Stimulated activated CD8-positive, alpha-beta memory T cell treated with anti-CD3 and anti-CD28 coated beads, Interleukin-2, amount 100 ng/mL, for 1 hour (primary cell): ENCODE measurements around the gene IRF6.
"Not testable (repeated sequence)": the region's sequence is repeated elsewhere in the genome, so short reads cannot be mapped to it uniquely, and the experiment has no call there.

Experiments
- DNase-seq, 2 donors: peaks; one replicate each; pipeline ENCODE4 v3.0.0-alpha.2; 2020; ENCODE audit warnings: low read depth in 2 of 2

The IRF6 gene

DNA sequence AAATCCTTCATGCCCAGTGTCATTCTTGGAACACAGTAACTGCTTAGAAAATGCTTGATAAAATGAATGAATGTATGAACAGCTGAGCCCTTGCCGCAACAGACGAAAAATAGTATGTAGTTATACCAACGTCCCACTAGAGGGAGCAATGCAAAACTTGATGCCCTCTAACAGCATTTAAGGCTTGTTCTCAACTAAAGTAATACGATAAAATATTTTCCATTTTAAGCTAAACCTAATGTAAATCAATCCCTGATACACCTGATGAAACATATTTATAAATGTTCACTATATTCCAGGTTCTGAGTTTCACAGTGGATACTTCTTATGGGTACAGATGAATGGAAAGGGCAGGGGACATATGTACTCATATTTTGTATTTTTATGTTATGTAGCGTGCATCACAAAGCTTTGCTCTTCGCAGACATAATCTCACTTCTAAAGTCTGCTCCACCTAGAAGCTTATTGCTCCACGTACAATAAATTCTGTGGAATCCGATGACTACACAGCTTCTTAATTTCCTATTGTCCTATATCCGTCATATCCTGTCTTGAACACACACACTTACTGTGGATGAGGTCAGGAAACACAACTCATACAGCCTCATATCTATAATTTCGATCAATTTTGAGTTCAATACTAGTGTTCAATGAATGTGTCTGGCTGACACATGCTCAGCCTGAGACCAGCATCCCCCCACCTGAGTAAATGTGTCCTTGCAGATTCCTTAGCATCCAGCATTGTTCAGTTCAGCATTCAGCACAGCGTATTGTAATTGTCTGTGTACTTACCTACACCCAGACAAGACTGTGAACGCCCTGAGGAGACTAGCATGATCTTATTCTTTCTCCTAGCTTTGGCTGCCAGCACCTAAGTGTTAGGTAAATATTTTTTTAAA lies 17.4 kb upstream of the IRF6 start:
- no peak for DNase-seq

- no peak for DNase-seq
These were observed 16.8 kb upstream of the IRF6 start for GRCh38 chr1:209822706-209823105.

DNA sequence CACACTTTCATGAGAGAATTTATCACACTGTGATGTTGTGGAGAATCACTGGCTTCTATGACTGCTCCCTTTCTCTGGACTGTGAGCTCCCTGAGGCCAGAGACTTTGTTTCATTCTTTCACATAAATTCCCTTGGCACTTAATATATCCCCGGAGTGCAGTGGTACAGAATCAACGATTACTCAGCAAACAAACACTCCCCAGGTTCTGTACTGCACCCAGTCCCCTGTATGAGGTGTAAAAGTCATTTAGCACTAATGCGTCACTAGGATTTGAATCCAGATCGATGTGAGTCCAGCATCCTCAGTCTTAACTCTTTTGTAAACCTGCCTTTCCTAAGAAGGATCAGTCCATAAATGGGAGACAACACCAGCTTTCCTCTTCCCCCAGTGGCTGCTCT lies 15.0 kb upstream of the IRF6 start:
- no peak for DNase-seq

GRCh38 chr1:209819058-209819457 lies 13.1 kb upstream of the IRF6 start:
- DNase-seq, result no peak

- no peak for DNase-seq
These were observed 11.7 kb upstream of the IRF6 start for GRCh38 chr1:209817691-209818090.

GRCh38 chr1:209816923-209817322 lies 11.0 kb upstream of the IRF6 start:
- no peak for DNase-seq

DNA sequence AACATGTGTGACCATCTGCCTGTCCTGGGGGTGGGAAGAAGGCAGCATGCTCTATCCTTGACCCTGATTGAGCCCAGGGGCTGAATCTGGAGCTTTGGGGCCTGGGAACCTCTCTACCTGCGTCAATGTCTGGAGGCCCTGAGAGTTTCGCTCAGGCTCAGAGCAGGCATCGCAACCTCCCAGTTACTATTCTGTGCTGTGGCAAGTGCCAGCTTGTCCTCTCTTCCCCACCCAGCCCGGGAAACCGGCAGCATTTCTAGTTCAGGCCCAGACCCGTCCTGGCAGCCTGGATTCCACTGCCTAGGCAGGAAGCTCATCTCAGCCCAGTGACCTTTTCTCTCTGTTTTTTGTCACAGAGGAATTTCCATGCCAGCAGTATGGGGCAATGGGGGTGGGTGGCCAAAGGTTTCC lies 10.0 kb upstream of the IRF6 start:
- no peak for DNase-seq

DNA sequence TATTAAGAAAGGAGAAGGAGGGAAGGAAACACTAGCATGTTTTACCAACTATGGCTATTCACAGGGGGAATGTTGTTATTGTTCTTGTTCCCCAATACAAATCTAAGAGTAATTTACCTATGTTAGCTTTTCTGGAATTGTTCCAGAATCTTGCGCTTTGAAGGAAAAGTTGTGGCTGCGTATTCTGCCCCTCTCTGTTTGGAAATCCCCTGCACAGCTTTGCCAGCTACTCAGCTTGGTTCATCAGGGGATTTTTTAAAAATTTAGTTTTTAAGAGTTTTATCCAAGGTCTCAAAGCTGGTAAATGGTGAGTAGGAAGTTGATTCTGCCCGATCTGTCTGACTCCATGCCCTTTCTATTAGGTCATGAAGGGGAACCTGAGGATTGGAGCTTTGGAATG lies 9.5 kb upstream of the IRF6 start:
- no peak for DNase-seq

DNA sequence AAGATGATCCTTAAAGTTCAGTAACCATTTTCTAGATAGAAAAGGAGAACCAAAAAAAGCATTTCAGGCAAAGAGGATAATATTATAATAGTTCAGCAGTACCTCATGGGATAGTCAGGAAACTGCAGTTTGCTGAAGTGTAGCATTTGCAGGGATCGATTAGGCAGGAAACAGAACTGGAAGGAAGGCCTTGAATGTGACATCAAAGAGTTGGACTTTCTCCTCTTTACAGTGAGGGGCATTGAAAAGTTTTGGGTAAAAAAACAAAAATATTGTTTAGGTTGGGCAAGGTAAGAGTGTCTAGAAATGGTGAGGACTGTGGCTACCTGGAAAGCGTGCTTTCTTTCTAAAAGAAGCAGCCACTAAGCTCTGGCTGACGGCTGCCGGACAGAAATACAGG lies 8.0 kb upstream of the IRF6 start:
- DNase-seq, result no peak

DNA sequence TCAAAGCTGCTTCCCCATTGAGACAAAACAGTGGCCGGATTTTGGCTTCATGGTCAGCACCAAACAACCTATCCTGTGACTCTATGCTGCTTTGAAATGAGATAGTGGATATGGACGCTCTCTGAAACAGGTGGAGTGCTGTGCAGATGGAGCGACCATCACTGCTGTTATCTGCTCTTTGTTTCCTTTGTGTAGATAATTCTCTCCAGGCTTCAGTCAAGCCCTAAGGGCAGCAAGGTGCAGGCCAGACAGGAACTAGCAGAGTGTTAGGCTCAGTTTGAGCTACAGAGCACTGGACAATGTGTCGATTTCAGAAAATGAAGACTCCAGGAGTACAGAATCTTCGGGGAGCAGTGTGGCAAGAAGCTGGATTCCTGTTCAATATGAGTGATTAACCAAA lies 4.8 kb upstream of the IRF6 start:
- no peak for DNase-seq

GRCh38 chr1:209809611-209810010 lies 3.7 kb upstream of the IRF6 start:
- no peak for DNase-seq

DNA sequence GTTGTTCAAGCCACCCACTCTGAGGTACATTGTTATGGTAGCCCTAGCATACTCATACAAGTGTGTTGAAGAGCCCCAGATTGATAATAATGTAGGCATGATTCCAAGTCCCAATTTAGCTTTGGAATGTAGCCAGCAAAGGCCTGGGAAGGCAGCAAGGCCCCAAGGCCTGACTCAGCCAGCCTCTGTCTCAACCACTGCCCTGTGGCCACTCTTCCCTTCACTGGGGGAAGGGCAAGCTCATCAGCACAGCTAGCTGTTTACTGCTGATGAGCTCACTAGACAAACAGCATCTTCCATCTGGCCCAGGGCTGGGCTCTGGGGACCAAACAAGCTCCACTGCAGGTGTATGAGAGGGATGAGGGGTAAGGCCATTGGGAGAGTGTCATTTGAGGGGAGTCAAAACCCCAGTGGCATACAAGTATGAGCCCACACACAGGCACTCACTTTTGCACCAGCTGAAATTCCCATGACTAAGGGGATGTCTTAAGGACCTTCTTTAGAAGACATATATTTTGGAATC lies 2.2 kb upstream of the IRF6 start:
- no peak for DNase-seq

- DNase-seq, result no peak
These were observed 1.6 kb upstream of the IRF6 start for GRCh38 chr1:209807509-209807908.

GRCh38 chr1:209805341-209805781 lies 581 bp downstream of the IRF6 start:
- DNase-seq, result no peak

GRCh38 chr1:209803568-209803967 lies 2.4 kb downstream of the IRF6 start:
- no peak for DNase-seq

- DNase-seq, result no peak
These were observed 3.2 kb downstream of the IRF6 start for GRCh38 chr1:209802780-209803152.

- no peak for DNase-seq
These were observed 3.7 kb downstream of the IRF6 start for GRCh38 chr1:209802117-209802779.

- DNase-seq, result no peak
These were observed 4.7 kb downstream of the IRF6 start for GRCh38 chr1:209800984-209801834.

DNA sequence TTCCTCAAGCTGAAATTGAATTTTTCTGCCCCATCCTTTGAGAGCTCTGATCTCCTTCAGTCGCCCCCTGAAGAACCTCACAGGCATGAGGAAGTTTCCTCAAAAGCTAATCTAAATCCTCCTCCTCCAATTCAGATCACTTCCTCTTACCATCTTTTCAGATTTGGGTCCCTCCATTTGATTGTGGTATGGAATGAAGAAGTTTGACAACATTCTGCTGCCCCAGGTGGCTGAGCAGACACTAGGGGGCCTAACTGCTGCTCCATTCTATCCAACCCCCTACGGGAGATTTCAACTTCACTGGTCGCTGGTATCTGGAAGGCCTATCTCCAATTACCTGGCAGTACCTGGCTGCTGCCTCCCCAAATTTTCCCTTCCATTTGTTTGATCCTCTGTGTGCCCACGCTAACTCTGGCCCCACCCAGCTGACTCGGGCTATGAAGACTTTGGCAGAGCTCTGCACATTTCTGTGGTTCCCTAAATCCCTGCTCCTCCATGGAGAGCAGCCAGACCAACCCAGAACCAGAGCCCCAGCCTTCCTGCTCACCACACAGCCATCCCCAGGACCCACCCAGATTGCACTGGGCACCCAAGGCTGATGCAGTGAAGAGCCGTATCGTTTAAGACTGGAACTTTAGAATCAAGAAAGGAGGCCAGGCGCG lies 7.8 kb downstream of the IRF6 start:
- no peak for DNase-seq

DNA sequence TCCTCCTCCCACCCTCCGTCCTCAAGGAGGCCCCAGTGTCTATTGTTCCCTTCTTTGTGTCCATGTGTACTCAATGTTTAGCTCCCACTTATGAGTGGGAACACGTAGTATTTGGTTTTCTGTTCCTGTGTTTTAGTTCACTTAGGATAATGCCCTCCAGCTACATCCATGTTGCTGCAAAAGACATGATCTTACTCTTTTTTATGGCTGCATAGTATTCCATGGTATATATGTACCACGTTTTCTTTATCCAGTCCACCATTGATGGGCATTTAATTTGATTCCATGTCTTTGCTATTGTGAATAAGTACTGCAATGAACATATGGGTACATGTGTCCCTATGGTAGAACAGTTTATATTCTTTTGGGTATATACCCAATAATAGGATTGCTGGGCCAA lies 12.2 kb downstream of the IRF6 start:
- not testable (repeated sequence) for DNase-seq

DNA sequence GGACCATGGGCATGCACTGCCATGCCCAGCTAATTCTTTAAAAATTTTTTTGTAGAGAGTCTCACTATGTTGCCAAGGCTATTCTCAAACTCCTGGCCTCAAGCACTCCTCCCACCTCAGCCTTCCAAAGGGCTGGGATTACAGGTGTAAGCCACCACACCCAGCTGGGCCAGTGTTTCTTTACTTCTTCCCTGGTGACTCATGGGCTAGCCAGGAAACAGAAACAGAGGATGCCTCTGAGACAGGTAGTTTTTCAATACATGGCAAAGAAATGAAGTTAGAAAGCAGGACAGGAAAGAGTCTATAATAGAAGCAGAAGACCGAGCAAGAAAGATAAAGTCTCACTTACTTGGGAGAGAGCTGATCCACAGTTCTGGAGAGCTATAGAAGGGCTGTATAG lies 14.0 kb downstream of the IRF6 start:
- no peak for DNase-seq
